Lower leg skin (tissue), 4 donors: ENCODE results near the gene GRID2. TPM values are rescaled to one million over a fixed set of nuclear protein-coding genes. Genes with fewer than 3 reads are reported as not detected.

Experiments used
- DNase-seq, 2 donors: peaks; one replicate each; pipeline ENCODE4 v3.0.0-alpha.2; 2019; ENCODE audit warnings: low spot score in 2 of 2
- H3K4me3 ChIP-seq: fragments of 200-600 bp; sonication (generic); 2 replicates; pipeline ENCODE4 v1.5.1; 2017; ENCODE audit warnings: mild to moderate bottlenecking, low read depth; ENCODE audit not compliant: poor library complexity, severe bottlenecking
- CTCF ChIP-seq, 3 donors: fragments of 450-650 bp; IDR thresholded peaks; one replicate each; pipeline ENCODE4 v1.5.1; 2016; ENCODE audit warnings: antibody characterized with exemption in 3 of 3, mild to moderate bottlenecking in 3 of 3, moderate library complexity in 2 of 3
- POLR2A ChIP-seq, 2 donors: fragments of 450-650 bp; IDR thresholded peaks; one replicate each; pipeline ENCODE4 v1.6.1; 2016 to 2017; ENCODE audit warnings: antibody characterized with exemption in 2 of 2, mild to moderate bottlenecking in 1 of 2, moderate library complexity in 1 of 2
- WGBS, 2 donors: methylation state at CpG; one replicate each; pipeline ENCODE4 v1.1.5; 2018; 5-methylcytosine and 5-hydroxymethylcytosine counted together
- intact Hi-C: fragments of 100-400 bp; cut with DNase I; formaldehyde crosslinking; loops from one replicate; pipeline ENCODE4 v1.15.0; 2023; ENCODE audit warnings: low total_unique reads
- total RNA-seq, 4 donors: library from RNA; depleted of rRNA; stranded (reverse); fragments of >200 nt; gene quantifications; one replicate each; pipeline ENCODE4 v1.1.0, GENCODE V29; 2016

Gene GRID2
- total RNA-seq, 4 donors from 2014 or later, result not detected

GRCh38 chr4:92872604-92873003 is 568.8 kb downstream of the GRID2 start:
- TF ChIP-seq POLR2A (IDR thresholded peaks at IDR 0.05) (no peak), CTCF (IDR thresholded peaks at IDR 0.05) (no peak)
- intact Hi-C loops, result no loop called here
- DNase-seq, result no peak
- H3K4me3 ChIP-seq, result no peak overlapping the region
- 71 to 73% methylated on average over 1 of the region's 1 CpG for WGBS, 2 donors

- intact Hi-C loops, result no loop called here
- DNase-seq, result no peak
- no peak for TF ChIP-seq POLR2A (IDR thresholded peaks at IDR 0.05)
- no peak for TF ChIP-seq CTCF (IDR thresholded peaks at IDR 0.05)
- 10 to 24% methylated on average over 1 of the region's 1 CpG for WGBS, 2 donors
- H3K4me3 ChIP-seq, result no peak overlapping the region
Measured at GRCh38 chr4:92885632-92886031, 581.9 kb downstream of the GRID2 start.

- WGBS, 2 donors, result 89 to 90% methylated on average over 2 of the region's 2 CpGs
- TF ChIP-seq CTCF (IDR thresholded peaks at IDR 0.05) (no peak), POLR2A (IDR thresholded peaks at IDR 0.05) (no peak)
- H3K4me3 ChIP-seq, result no peak overlapping the region
- intact Hi-C loops, result no loop called here
- no peak for DNase-seq
Measured at GRCh38 chr4:92952426-92952825, 648.7 kb downstream of the GRID2 start.

- H3K4me3 ChIP-seq, result no peak overlapping the region
- intact Hi-C loops, result no loop called here
- TF ChIP-seq POLR2A (IDR thresholded peaks at IDR 0.05), result no peak
- no peak for TF ChIP-seq CTCF (IDR thresholded peaks at IDR 0.05)
- WGBS, 2 donors, result 87 to 88% methylated on average over 3 of the region's 3 CpGs
- DNase-seq, result no peak
Measured at GRCh38 chr4:92952897-92953296, 649.1 kb downstream of the GRID2 start.

- 63 to 74% methylated on average over 3 of the region's 3 CpGs for WGBS, 2 donors
- no peak overlapping the region for H3K4me3 ChIP-seq
- intact Hi-C loops, result no loop called here
- no peak for DNase-seq
- TF ChIP-seq POLR2A (IDR thresholded peaks at IDR 0.05), result no peak
- TF ChIP-seq CTCF (IDR thresholded peaks at IDR 0.05), result no peak
Measured at GRCh38 chr4:92953462-92953861, 649.7 kb downstream of the GRID2 start.

GRCh38 chr4:92961881-92962280 is 658.1 kb downstream of the GRID2 start:
- H3K4me3 ChIP-seq, result no peak overlapping the region
- whole genome bisulfite sequencing, 2 donors, result 94 to 98% methylated on average over 2 of the region's 2 CpGs
- intact Hi-C loops, result no loop called here
- no peak for DNase-seq
- no peak for TF ChIP-seq POLR2A (IDR thresholded peaks at IDR 0.05)
- no peak for TF ChIP-seq CTCF (IDR thresholded peaks at IDR 0.05)
